OCI-LY7 (cell line): Measurements from ENCODE around the gene SLC9A9.
A peak's percentile ranks its signal among the peaks of the same experiment; 100 is the strongest.

Experiments
- CTCF ChIP-seq: fragments of 200-600 bp; sonication (generic); conservative IDR thresholded peaks from 2 replicates; pipeline ENCODE4 v1.5.1; 2014; ENCODE audit warnings: mild to moderate bottlenecking, antibody characterized with exemption, low read length, moderate library complexity, mixed read lengths
- EZH2phosphoT487 ChIP-seq: fragments of 200-600 bp; sonication (generic); IDR thresholded peaks from 2 replicates; pipeline ENCODE4 v1.6.1; 2018; ENCODE audit warnings: low read depth, borderline replicate concordance, mild to moderate bottlenecking, mixed run types, antibody characterized with exemption, low read length, moderate library complexity, mixed read lengths

- TF ChIP-seq CTCF, result 0 out of 2 replicates have a peak, but pooled peaks have one; percentile 28
- TF ChIP-seq EZH2phosphoT487, result no peak
Observed at GRCh38 chr3:143301031-143301901, 547.0 kb downstream of the SLC9A9 start.
